Measurements from ENCODE around the gene NOP9. TPM values are rescaled to one million over a fixed set of nuclear protein-coding genes. Genes with fewer than 3 reads are reported as not detected.
A peak's percentile ranks its signal among the peaks of the same experiment; 100 is the strongest.

NOP9 gene
- total RNA-seq, 3 donors from 2014 or later: 24.1 to 29.2 (median 29.1) TPM

DNA sequence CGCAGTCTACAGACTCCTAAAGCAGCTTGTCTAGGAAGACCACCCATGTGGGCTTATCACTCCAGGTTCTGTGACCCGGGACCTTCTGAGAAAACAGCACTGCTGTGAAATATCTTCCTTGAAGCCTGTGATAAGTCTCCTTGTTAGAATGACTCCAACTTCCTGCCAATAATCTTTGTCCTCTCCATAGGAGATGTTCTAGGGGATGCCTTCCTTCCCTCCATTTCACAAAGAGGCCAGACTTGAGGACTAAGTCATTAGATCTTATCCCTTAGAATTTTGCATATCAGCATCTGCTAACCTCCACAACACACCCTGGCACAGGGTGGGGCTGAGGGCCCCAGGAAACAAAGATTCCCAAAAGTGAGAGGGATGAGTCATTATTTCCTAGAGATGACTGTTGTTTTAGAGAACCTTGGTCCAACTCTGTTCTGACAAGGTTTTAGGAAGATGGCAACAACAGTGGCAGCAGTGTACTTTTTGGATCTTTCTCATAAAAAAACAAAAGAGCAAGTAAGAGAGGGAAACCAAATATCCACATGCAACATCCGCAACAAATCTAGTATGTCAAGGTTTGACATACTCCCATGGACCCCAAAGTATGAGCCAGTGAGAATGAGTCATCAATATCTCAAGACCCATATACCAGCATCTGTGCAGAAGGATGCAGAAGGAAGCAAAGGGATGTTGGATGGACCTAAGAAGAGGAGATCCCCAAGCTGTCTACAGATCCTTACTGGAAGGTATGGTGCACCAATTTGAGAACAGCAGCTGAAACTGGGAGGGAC lies 17.7 kb downstream of the NOP9 start:
- intact Hi-C loops (cut with DNase I, micrococcal nuclease): no loop called here
- Histone ChIP-seq H3K9me3 (no peaks in the 10 kb centered on the region), H3K4me3 (no peak overlapping the region), H3K4me1 (ENCODE audit: low read depth) (peaks cover 20% of the 10 kb centered on the region), H3K36me3 (ENCODE audit: low read depth) (no peaks in the 10 kb centered on the region)
- no peak for DNase-seq
- TF ChIP-seq, protein P1, sequence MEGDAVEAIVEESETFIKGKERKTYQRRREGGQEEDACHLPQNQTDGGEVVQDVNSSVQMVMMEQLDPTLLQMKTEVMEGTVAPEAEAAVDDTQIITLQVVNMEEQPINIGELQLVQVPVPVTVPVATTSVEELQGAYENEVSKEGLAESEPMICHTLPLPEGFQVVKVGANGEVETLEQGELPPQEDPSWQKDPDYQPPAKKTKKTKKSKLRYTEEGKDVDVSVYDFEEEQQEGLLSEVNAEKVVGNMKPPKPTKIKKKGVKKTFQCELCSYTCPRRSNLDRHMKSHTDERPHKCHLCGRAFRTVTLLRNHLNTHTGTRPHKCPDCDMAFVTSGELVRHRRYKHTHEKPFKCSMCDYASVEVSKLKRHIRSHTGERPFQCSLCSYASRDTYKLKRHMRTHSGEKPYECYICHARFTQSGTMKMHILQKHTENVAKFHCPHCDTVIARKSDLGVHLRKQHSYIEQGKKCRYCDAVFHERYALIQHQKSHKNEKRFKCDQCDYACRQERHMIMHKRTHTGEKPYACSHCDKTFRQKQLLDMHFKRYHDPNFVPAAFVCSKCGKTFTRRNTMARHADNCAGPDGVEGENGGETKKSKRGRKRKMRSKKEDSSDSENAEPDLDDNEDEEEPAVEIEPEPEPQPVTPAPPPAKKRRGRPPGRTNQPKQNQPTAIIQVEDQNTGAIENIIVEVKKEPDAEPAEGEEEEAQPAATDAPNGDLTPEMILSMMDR (IDR thresholded peaks at IDR 0.05): no peak
- ATAC-seq: no peak

DNA sequence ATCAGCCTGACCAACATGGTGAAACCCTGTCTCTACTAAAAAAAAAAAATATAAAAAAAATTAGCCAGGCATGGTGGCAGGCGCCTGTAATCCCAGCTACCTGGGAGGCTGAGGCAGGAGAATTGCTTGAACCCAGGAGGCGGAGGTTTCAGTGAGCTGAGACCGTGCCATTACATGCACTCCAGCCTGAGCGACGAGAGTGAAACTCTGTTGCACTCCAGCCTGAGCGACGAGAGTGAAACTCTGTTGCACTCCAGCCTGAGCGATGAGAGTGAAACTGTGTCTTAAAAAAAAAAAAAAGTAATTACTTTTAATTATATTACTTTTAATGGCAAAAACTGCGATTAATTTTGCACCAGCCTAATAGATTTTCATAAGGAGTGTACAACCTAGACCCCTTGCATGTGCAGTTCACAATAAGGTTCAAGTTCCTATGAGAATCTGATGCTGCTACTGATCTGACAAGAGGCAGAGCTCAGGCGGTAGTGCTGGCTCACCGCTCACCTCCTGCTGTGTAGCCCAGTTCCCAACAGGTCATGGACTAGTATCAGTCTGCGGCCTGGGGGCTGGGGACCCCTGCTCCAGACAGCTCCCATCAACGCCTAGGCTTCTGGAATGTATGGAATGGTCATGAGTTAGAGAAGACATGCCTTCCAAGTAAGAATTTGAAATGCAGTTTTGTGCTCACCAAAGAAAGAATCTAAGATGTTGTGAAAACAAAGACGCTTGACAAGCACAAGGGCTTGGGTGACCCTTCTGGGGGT lies 21.7 kb downstream of the NOP9 start:
- Histone ChIP-seq H3K36me3 (ENCODE audit: low read depth) (no peaks in the 10 kb centered on the region), H3K9me3 (no peaks in the 10 kb centered on the region), H3K4me1 (ENCODE audit: low read depth) (peaks cover 2% of the 10 kb centered on the region), H3K4me3 (no peak overlapping the region)
- DNase-seq: peak in 1 of 3 donors; percentile 21
- intact Hi-C loops (cut with DNase I, micrococcal nuclease): no loop called here
- no peak for ATAC-seq
- TF ChIP-seq, protein P1 (IDR thresholded peaks at IDR 0.05): no peak

DNA sequence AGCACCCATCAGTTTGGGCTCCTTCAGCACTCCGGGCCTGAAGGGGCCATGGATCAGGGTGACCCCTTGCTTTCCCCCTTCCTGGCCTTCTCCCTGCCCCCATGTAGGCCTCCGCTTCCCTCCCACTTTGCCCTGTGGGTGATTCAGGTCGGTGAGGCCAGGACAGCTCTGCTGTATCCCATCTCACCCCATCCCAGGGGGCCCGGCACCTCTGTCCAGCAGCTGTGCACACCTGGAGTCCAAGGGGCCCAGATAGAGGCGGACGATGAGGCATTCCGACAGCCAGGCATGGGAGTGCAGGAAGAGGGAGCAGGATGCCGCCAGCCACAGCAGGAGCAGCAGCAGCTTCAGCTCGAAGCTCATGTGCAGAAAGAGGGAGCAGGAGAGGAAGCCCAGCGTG lies 23.0 kb downstream of the NOP9 start:
- no peak for ATAC-seq
- H3K9me3 ChIP-seq: no peaks in the 10 kb centered on the region
- no peak overlapping the region for H3K4me3 ChIP-seq
- no peaks in the 10 kb centered on the region for H3K36me3 ChIP-seq (ENCODE audit: low read depth)
- TF ChIP-seq, protein P1 (IDR thresholded peaks at IDR 0.05): no peak
- H3K4me1 ChIP-seq (ENCODE audit: low read depth): no peaks in the 10 kb centered on the region
- intact Hi-C loops (cut with DNase I, micrococcal nuclease): no loop called here
- peak in 1 of 3 donors; percentile 19 for DNase-seq

DNA sequence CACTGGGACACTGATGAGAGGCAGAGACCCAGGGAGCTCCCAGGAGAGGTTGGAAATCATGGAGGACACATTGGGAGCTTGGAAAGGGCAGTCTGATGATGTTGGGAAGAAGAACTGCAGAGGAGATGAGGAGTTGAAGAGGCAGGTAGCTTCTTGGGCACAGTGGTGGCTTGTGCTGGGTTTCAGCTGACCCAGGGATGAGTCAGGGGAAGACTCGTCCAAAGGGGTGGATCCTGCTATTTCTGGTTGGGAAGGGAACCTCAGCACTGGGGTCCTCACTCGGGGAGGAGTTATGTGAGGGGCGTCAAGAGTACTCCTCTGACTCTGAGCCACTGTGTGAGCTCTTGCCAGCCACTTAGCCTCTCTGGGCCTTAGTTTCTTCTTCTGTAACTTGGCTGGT lies 23.7 kb downstream of the NOP9 start:
- peak in 1 of 3 donors; percentile 2 for DNase-seq
- H3K4me1 ChIP-seq (ENCODE audit: low read depth): no peaks in the 10 kb centered on the region
- H3K9me3 ChIP-seq: no peaks in the 10 kb centered on the region
- intact Hi-C loops (cut with DNase I, micrococcal nuclease): no loop called here
- no peak for ATAC-seq
- H3K36me3 ChIP-seq (ENCODE audit: low read depth): no peaks in the 10 kb centered on the region
- no peak overlapping the region for H3K4me3 ChIP-seq
- TF ChIP-seq, protein P1 (IDR thresholded peaks at IDR 0.05): no peak

DNA sequence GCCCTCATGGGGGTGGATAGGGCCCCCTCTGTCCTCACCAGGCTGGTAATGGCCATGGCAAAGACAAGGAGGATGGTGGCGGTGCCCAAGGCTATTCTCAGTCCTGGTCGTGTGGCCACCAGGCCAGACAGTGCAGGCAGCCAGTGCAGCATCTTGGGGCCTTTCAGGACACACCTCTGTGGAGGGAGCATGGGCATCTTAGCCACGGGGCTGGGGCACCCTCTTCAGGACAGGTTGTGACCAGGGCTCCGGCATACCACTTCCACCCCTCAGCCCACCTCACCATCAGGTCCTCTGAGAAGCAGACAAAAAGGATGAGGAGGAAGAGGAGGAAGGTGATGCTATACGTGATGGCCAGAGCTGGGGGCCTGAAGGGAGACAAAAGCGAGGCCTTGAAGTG lies 24.4 kb downstream of the NOP9 start:
- Histone ChIP-seq H3K4me3 (no peak overlapping the region), H3K9me3 (no peaks in the 10 kb centered on the region), H3K4me1 (ENCODE audit: low read depth) (no peaks in the 10 kb centered on the region), H3K36me3 (ENCODE audit: low read depth) (no peaks in the 10 kb centered on the region)
- ATAC-seq (no peak), DNase-seq (peak in 1 of 3 donors; percentile 20)
- TF ChIP-seq, protein P1 (IDR thresholded peaks at IDR 0.05): no peak
- intact Hi-C loops (cut with DNase I, micrococcal nuclease): no loop called here
